Measurements from ENCODE around the gene SDK2.

SDK2 gene

DNA sequence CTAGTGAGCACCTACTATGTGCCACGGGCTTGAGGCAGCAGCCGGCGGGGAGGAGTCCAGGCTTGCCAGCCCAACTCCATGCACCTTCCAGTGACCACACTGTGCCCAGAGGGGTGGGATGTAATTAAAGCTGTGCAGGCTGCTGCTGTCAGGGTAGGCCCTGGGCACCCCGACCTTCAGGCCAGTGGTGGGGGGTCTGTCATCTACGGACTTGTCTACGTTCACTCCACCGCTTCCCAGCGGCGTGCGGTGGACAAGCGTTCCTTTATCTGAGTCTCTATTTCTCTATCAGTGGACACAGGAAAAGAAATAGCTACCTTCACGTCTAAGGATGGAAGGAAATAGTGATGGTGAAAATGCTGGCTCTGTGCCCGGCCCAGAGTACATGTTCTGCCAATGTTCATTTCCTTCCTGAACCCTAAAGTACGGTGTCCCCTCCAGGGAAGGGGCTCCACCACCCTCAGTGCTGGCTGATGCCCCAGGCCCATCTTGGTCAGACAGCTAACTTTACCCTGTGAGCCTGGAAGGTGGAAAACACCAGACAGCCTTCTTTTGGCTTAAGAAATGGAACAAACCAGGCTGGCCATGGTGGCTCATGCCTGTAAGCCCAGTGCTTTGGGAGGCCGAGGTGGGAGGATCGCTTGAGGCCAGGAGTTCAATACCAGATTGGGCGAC is 135.2 kb downstream of the SDK2 start:
- Mint-ChIP-seq H3K36me3 (ENCODE audit: low read depth) (no peaks in the 10 kb centered on the region), H3K27me3 (no peaks in the 10 kb centered on the region), H3K27ac (no peak overlapping the region), H3K4me3 (no peak overlapping the region), H3K4me1 (ENCODE audit: low read depth) (no peaks in the 10 kb centered on the region), H3K9me3 (no peaks in the 10 kb centered on the region)

DNA sequence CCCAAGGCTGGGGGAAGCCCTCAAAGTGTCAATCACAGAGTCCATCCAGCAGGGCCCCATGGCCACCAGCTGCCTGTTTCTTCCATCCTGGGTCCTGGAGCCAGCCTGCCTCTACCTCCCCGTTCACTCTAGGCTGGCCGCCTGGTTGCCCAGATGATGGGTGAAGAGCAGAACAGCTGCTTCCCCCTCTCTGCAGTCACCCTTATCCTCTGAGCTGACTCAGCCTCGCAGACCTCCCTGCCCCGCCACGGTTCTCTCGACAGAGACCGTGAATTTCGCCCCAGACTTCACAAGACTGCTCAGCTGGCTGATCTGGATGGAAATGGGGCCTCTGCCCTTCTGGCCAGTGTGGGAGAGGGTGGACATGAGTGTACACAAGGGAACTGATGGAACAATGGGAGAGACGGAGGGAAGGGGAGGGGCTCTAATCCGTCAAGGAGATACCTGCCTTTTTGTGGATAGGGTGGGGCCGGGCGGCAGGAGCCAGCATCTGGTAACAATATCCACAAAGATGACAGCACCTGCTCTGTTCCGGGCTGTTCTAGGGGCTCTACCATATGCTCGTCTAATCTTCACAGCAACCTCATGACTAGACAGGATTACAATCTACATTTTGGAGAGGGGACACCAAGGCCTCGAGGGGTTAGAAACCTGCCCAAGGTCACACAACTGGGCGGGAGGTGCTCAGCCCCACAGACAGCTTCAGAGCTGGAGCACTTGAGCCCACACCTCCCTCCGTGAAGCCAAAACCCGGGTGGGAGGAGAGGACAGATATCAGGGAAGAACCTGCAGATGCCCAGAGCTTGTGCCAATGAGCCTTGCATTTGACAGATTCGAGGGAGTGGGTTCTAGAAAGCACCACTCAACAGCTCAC is 136.0 kb downstream of the SDK2 start:
- H3K4me1 Mint-ChIP-seq (ENCODE audit: low read depth), result no peaks in the 10 kb centered on the region
- H3K27ac Mint-ChIP-seq, result no peak overlapping the region
- H3K9me3 Mint-ChIP-seq, result no peaks in the 10 kb centered on the region
- H3K36me3 Mint-ChIP-seq (ENCODE audit: low read depth), result no peaks in the 10 kb centered on the region
- no peaks in the 10 kb centered on the region for H3K27me3 Mint-ChIP-seq
- H3K4me3 Mint-ChIP-seq, result no peak overlapping the region

DNA sequence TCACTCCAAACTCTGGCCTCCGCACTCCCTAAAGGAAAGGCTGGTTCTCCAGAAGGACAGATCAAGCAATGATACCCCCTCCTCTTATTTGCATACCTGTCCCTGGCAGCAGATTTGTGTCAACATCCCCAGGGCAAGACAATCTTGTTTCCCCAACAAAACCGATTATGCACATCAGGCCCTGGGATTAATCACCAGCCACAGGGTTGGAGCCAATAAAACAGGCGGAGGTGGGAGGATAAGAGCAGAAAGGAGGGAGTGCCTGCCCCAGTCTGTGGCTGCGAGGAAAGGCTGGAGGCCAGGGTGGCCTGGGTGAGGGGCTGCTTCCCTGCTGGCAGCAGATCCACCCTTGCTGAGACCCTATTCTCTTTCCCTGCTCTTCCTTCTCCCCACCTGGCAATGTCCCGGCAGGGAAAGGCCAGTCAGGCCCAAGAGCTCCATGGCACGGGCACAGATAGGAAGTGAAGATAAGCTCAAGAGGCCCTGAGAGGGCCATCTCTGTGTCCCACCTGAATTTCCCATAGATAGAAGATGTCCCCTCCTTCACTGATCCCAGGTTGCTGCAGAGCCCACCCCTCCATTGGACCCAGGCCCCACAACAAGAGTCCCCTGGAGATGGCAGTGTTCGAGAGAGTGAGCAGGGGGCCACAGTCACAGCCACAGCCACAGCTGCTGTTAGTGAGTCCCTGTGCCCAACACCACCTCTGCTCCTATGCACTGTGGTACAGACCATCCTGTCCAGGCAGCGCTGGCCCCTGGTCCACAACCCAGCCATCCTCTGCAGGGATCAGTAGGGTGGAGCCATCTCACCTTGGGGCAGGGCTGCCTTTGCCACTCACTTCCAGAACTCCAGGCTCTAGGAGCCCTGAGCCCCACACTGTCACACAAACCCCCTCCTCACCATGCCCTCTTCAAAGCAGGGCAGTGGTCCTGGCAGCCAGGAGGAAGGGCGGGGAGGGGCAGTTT is 137.5 kb downstream of the SDK2 start:
- no peaks in the 10 kb centered on the region for H3K9me3 Mint-ChIP-seq
- no peaks in the 10 kb centered on the region for H3K36me3 Mint-ChIP-seq (ENCODE audit: low read depth)
- H3K27me3 Mint-ChIP-seq, result no peaks in the 10 kb centered on the region
- H3K4me1 Mint-ChIP-seq (ENCODE audit: low read depth), result no peaks in the 10 kb centered on the region
- H3K4me3 Mint-ChIP-seq, result no peak overlapping the region
- H3K27ac Mint-ChIP-seq, result no peak overlapping the region

DNA sequence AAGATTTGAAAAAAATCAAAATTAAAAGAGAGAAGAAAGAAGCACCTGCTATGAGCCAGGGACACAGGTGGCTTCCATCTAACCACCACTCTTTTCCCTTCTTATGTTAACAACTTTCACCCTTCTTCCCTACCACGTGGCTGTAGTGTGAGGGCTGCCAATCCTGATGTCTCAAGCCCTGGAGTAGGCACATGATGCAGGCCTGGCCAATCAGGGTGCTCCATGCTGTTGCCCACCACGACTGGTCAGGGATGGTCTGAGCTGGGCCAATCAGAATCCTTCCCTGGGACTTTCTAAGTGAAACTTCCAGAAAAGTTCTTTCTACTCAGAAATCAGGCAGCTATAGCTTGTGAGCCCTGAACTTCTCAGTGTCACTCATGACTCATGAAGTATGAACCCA is 140.7 kb downstream of the SDK2 start:
- Mint-ChIP-seq H3K27ac (no peak overlapping the region), H3K4me3 (no peak overlapping the region), H3K4me1 (ENCODE audit: low read depth) (no peaks in the 10 kb centered on the region), H3K27me3 (no peaks in the 10 kb centered on the region), H3K9me3 (no peaks in the 10 kb centered on the region), H3K36me3 (ENCODE audit: low read depth) (no peaks in the 10 kb centered on the region)

DNA sequence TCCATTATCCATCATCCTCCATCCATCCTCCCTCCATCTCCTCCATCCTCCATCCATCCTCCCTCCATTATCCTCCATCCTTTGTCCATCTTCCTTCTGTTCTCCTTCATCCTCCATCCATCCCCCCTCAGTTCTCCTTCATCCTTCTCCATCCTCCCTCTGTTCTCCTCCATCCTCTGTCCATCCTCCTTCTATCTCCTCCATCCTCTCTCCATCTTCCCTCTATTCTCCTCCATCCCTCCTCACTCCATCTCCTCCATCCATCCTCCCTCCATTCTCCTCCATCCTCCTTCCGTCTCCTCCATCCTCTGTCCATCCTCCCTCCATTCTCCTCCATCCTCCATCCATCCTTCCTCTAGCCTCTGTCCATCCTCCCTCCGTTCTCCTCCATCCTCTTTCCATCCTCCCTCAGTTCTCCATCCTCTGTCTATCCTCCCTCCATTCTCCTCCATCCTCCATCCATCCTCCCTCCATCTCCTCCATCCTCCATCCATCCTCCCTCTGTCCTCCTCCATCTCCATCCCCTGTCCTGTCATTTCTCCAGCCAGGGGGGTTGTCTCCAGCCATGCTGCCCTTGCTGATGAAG is 143.7 kb downstream of the SDK2 start:
- no peaks in the 10 kb centered on the region for H3K36me3 Mint-ChIP-seq (ENCODE audit: low read depth)
- no peaks in the 10 kb centered on the region for H3K27me3 Mint-ChIP-seq
- H3K9me3 Mint-ChIP-seq, result no peaks in the 10 kb centered on the region
- no peaks in the 10 kb centered on the region for H3K4me1 Mint-ChIP-seq (ENCODE audit: low read depth)
- H3K27ac Mint-ChIP-seq, result no peak overlapping the region
- no peak overlapping the region for H3K4me3 Mint-ChIP-seq

DNA sequence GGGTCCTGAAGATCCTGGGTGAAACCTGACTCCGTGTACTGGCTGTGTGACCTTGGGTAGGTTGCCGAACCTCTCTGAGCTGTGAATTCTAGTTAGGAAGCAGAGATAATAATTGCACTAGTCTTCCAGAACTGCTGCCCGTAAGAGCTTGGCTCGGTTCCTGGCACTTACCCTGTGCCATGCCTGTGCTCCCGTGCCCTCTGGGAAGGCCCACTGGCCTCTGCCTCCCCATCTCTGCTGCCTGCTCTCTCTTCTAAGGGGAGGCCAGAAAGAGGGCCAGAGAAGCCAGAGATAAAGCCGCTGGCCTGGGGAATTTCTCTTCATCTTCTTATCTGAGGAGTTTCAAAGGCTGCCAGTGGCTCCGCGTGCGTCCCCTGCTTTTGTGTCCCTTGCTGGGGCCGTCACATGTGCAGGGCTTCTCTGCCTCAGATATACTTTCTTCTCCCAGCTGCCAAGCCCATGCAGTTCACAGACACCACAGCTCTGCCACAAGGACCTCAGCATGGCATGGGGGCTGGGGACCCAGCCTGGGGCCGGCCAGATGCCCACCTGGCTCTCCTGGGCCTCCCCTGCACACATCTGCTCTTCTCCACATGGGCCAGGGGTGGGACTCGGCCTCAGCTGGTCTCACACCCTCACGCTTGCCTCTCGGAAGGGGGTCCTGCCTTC is 145.2 kb downstream of the SDK2 start:
- H3K4me3 Mint-ChIP-seq, result no peak overlapping the region
- H3K27me3 Mint-ChIP-seq, result no peaks in the 10 kb centered on the region
- no peaks in the 10 kb centered on the region for H3K9me3 Mint-ChIP-seq
- H3K27ac Mint-ChIP-seq, result no peak overlapping the region
- H3K4me1 Mint-ChIP-seq (ENCODE audit: low read depth), result no peaks in the 10 kb centered on the region
- H3K36me3 Mint-ChIP-seq (ENCODE audit: low read depth), result no peaks in the 10 kb centered on the region

DNA sequence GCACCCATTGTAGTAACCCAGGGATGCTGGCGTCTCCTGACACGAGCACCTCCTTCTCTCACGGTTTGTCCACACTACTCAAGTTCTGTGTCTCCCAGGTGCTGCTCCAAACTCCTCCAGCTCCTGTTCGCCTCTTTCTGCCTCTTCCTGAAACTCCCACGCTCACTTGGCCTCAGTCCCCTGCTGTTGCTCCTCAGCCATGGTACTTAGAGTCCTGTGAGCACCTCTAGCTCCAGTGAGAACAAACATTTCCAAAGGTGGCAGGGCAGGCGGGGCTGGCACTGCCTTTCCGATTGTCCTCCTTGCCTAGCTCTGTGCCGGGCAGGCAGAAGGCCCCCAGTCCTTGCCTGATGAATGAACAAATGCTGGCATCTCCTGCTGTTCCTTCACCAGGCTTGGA is 146.1 kb downstream of the SDK2 start:
- no peaks in the 10 kb centered on the region for H3K9me3 Mint-ChIP-seq
- no peaks in the 10 kb centered on the region for H3K4me1 Mint-ChIP-seq (ENCODE audit: low read depth)
- no peaks in the 10 kb centered on the region for H3K27me3 Mint-ChIP-seq
- H3K27ac Mint-ChIP-seq, result no peak overlapping the region
- no peak overlapping the region for H3K4me3 Mint-ChIP-seq
- no peaks in the 10 kb centered on the region for H3K36me3 Mint-ChIP-seq (ENCODE audit: low read depth)

DNA sequence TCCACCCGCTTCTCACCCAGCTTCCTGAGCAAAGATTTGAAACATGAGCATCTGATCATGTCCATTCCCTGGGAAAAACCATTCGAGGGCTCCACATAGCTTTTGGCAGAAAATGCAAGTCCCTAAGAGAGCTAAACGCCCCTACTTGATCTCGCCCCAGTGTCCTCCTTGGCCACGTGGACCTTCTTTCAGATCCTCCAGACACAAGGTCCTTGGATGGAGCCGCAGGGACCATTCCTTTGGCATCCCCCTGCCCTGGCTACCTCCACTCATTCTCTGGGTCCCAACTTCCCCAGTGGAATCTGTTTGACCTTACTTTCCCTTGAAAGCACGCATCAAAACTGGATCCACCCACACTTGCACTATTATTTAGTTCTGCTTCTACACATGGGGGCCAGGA is 146.5 kb downstream of the SDK2 start:
- Mint-ChIP-seq H3K4me1 (ENCODE audit: low read depth) (no peaks in the 10 kb centered on the region), H3K9me3 (no peaks in the 10 kb centered on the region), H3K27me3 (no peaks in the 10 kb centered on the region), H3K36me3 (ENCODE audit: low read depth) (no peaks in the 10 kb centered on the region), H3K4me3 (no peak overlapping the region), H3K27ac (no peak overlapping the region)

DNA sequence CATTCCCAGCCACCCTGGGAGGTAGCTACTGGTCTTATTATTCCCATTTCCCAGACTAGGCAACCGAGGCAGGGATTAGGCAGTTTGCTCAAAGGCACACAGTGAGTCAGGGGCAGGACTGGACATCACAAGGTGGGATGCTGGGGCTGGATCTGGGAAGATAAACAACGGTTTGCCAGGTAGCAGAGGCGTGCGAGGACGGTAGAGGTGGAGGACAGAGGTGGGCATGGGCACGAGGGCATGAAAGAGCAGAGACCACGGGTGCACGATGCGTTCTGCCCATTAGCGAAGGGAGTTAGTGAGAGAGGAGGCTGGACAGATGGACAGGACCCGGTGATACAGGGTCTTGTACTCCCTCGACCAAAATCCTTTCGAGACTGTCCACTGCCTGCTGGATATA is 148.0 kb downstream of the SDK2 start:
- Mint-ChIP-seq H3K27me3 (no peaks in the 10 kb centered on the region), H3K27ac (no peak overlapping the region), H3K4me3 (no peak overlapping the region), H3K36me3 (ENCODE audit: low read depth) (no peaks in the 10 kb centered on the region), H3K4me1 (ENCODE audit: low read depth) (no peaks in the 10 kb centered on the region), H3K9me3 (no peaks in the 10 kb centered on the region)

DNA sequence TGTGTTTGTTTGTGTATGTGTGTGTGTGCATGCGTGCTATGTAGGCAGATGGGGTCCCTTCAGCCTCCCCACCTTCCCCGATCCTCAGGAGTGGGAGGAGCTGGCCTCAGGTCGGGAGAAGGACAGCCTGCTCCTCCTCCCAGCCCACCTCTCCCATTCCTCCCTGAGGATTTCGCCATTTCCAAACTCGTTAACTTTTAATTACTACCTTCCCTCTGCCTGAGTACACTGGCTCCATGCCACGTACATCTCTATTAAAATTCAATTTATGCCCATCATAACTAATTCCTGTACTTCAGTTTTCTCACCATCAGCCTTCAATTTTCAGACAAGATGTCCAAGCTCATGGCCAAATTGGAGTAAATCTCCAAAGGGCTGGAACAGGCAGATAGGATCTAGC is 148.6 kb downstream of the SDK2 start:
- Mint-ChIP-seq H3K27me3 (no peaks in the 10 kb centered on the region), H3K36me3 (ENCODE audit: low read depth) (no peaks in the 10 kb centered on the region), H3K4me3 (no peak overlapping the region), H3K4me1 (ENCODE audit: low read depth) (no peaks in the 10 kb centered on the region), H3K9me3 (no peaks in the 10 kb centered on the region), H3K27ac (no peak overlapping the region)

DNA sequence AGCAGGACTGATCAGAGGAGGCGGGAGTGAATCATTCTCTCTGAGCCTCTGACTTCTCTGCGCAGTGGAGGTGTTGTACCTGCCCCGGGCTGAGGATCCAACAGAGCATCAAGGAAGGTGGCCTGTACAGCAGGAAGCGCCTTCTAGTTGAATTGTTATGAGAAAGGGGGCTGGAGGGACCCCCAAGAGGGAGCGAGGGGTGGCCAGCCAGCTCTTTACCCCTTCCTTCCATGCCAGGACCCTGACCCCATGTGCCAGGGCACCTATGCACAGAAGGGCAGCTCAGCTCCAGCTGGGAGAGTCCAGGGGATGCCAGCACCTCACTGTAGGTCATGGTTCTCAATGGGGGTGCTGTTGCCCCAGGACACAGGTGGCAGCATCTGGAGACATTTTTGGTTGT is 149.3 kb downstream of the SDK2 start:
- no peaks in the 10 kb centered on the region for H3K4me1 Mint-ChIP-seq (ENCODE audit: low read depth)
- H3K27me3 Mint-ChIP-seq, result no peaks in the 10 kb centered on the region
- no peaks in the 10 kb centered on the region for H3K9me3 Mint-ChIP-seq
- no peak overlapping the region for H3K4me3 Mint-ChIP-seq
- H3K36me3 Mint-ChIP-seq (ENCODE audit: low read depth), result no peaks in the 10 kb centered on the region
- H3K27ac Mint-ChIP-seq, result no peak overlapping the region

DNA sequence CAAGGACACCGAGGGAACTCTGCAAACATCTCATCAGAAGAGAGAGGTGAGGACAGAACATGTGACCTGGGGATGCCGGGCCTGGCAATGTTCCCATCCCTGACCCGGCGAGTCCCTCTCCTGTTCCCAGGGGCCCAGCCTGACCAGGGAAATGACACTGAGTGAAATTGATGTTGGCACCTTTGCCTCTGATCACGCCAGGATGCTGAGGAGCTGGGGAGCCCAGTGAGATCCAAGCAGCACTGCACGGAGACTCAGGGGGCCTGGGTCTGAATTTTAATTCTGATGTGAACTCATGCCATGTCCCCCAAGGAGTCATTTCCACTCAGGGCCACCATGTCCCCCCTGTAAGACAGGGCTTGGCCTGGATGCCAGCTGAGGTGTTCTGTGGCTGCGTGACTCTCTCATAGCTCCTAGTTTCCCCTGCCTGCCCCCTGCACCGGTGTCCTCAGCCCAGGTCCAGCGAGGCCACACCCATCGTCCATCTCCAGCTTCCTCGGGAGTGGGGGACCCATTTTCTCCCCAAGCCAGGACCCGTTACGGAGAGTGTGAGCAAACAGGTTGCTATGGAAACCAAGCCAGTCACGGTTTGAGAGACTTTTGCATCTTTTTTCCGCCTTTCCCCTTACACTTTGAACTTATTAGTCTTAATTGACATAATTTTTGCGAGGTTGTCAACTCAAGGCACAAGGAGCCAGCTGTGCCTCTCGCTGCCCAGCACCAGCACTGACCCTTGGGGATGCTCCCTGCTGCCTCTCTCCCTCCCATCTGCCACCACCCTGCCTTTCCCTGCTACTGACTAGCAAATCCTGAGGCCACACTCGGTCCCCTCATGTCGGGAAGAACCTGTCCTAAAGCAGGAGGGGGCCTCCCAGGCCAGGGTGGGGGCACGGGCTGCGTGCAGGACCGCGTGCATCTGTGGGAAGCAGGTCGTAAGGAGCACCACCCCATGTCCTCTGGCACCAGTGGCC is 150.0 kb downstream of the SDK2 start:
- Mint-ChIP-seq H3K27me3 (no peaks in the 10 kb centered on the region), H3K27ac (no peak overlapping the region), H3K4me1 (ENCODE audit: low read depth) (no peaks in the 10 kb centered on the region), H3K36me3 (ENCODE audit: low read depth) (no peaks in the 10 kb centered on the region), H3K4me3 (no peak overlapping the region), H3K9me3 (no peaks in the 10 kb centered on the region)
